K562 (cell line): ENCODE results near the gene ZNF689. TPM values are rescaled to one million over a fixed set of nuclear protein-coding genes. Genes with fewer than 3 reads are reported as not detected.

Experiments used
- CCNT2 ChIP-seq: IDR thresholded peaks from 2 replicates; pipeline ENCODE4 v1.6.1; 2011; ENCODE audit warnings: borderline replicate concordance, low read depth, mild to moderate bottlenecking, moderate library complexity, mixed read lengths, low read length; ENCODE audit not compliant: insufficient read length; ENCODE audit errors: extremely low read depth
- DIDO1 ChIP-seq: fragments of 450-650 bp; IDR thresholded peaks from 2 replicates; pipeline ENCODE4 v1.6.1; 2016; ENCODE audit warnings: low read depth, missing biosample characterization, missing genetic modification characterization
- ERF ChIP-seq: fragments of 450-650 bp; formaldehyde crosslinking; IDR thresholded peaks from 2 replicates; pipeline ENCODE4 v1.4.0; 2020; ENCODE audit warnings: mild to moderate bottlenecking, mixed read lengths
- HOXB6 ChIP-seq: fragments of 250-450 bp; sonication (Bioruptor Pico); IDR thresholded peaks from 2 replicates; pipeline ENCODE4 v1.5.1; 2022; ENCODE audit warnings: mild to moderate bottlenecking, borderline replicate concordance
- IRF9 ChIP-seq: fragments of 450-650 bp; IDR thresholded peaks from 2 replicates; pipeline ENCODE4 v1.6.1; 2016; ENCODE audit warnings: missing biosample characterization, missing genetic modification characterization
- JUN ChIP-seq, 2 experiments: sonication (generic) in 1 of 2; formaldehyde crosslinking in 1 of 2; IDR thresholded peaks; 2 replicates each; pipeline versions ENCODE4 v1.6.1 to v1.8.0; 2012 to 2022; ENCODE audit warnings: borderline replicate concordance in 2 of 2, mild to moderate bottlenecking in 2 of 2, improper control_type of control experiment in 1 of 2, low read depth in 1 of 2, low read length in 1 of 2, missing genetic modification reagents in 1 of 2
- JUND ChIP-seq, 2 experiments: IDR thresholded peaks; 2 replicates in 1 of 2; 3 replicates in 1 of 2; pipeline ENCODE4 v1.6.1; 2011; ENCODE audit warnings: borderline replicate concordance in 2 of 2, low read depth in 2 of 2, low read length in 2 of 2, improper control_type of control experiment in 1 of 2, missing biosample characterization in 1 of 2, missing genetic modification characterization in 1 of 2, missing genetic modification reagents in 1 of 2
- MYNN ChIP-seq, 2 experiments: sonication (generic); formaldehyde crosslinking in 1 of 2; IDR thresholded peaks; 2 replicates each; pipeline versions ENCODE4 v1.5.0 to v1.6.1; 2016 to 2020; ENCODE audit warnings: antibody characterized with exemption in 1 of 2, missing genetic modification reagents in 1 of 2
- PHF20 ChIP-seq: fragments of 450-650 bp; IDR thresholded peaks from 2 replicates; pipeline ENCODE4 v1.6.1; 2018; ENCODE audit not compliant: partially characterized antibody
- RBFOX2 ChIP-seq: fragments of 200-400 bp; formaldehyde crosslinking; IDR thresholded peaks from 2 replicates; pipeline ENCODE4 v1.6.1; 2017; ENCODE audit warnings: low read depth, mild to moderate bottlenecking, low read length, moderate library complexity
- SMAD4 ChIP-seq: fragments of 250-450 bp; sonication (Bioruptor Pico); conservative IDR thresholded peaks from 2 replicates; pipeline ENCODE4 v1.8.0; 2021; ENCODE audit warnings: inconsistent platforms, mild to moderate bottlenecking, moderate library complexity
- TFAP4 ChIP-seq: sonication (generic); formaldehyde crosslinking; IDR thresholded peaks from 2 replicates; pipeline ENCODE4 v1.8.0; 2022; ENCODE audit warnings: missing genetic modification reagents, mild to moderate bottlenecking, moderate library complexity, borderline replicate concordance
- ZHX1 ChIP-seq: fragments of 150-350 bp; conservative IDR thresholded peaks from 2 replicates; pipeline ENCODE4 v1.6.1; 2014; ENCODE audit warnings: low read length
- ZKSCAN8 ChIP-seq: fragments of 200-800 bp; sonication (Bioruptor generic); IDR thresholded peaks from 2 replicates; pipeline ENCODE4 v1.6.1; 2016; ENCODE audit warnings: missing genetic modification characterization, missing compliant biosample characterization
- ZNF212 ChIP-seq: fragments of 450-650 bp; formaldehyde crosslinking; IDR thresholded peaks from 2 replicates; pipeline ENCODE4 v1.4.0; 2020; ENCODE audit warnings: mild to moderate bottlenecking
- polyA plus RNA-seq, 8 experiments: library from polyadenylated mRNA; depleted of rRNA in 4 of 8; stranded (reverse) in 5 of 8; unstranded in 3 of 8; fragments of >200 nt; fragmentation: Nextera tagmentation in 2 of 8; fragmentation: Illumina TruSeq in 1 of 8; extraction: Ambion mirVana in 2 of 8; extraction: Trizol in 1 of 8; gene quantifications; 2 replicates each; pipeline versions ENCODE4 v1.2.1 to v1.2.3, GENCODE V29; 2011 to 2014; ENCODE audit warnings: inconsistent platforms in 1 of 8, missing spikeins in 1 of 8
- total RNA-seq, 7 experiments: library from RNA; depleted of rRNA in 6 of 7; stranded (reverse); fragments of >200 nt in 6 of 7; fragmentation: Illumina TruSeq in 2 of 7; extraction: Trizol in 2 of 7; gene quantifications; 2 replicates each; pipeline versions ENCODE4 v1.2.1 to v1.2.3, GENCODE V29; 2011 to 2021; ENCODE audit warnings: low replicate concordance in 1 of 7

ZNF689 gene
- total and polyA plus RNA-seq, 9 of the 15 experiments (the other 6 are each of a cell fraction or from before 2014, with no cell fraction given), result 5.4 to 15.4 (median 10.8) TPM

GRCh38 chr16:30557957-30558788, 52.0 kb downstream of the ZNF689 start, which contains the start of gene ZNF764 (continued):
- TF ChIP-seq IRF9 (tag), result no peak
- TF ChIP-seq ZHX1, result 0 out of 2 replicates have a peak, but pooled peaks have one; percentile 58
- peak; percentile 59 for TF ChIP-seq JUN (IDR thresholded peaks at IDR 0.05; ENCODE audit: borderline replicate concordance, low read depth, low read length)
- no peak for TF ChIP-seq JUN (CRISPR knock-in tag; IDR thresholded peaks at IDR 0.05; ENCODE audit: borderline replicate concordance)
- TF ChIP-seq MYNN (IDR thresholded peaks at IDR 0.05), result peak; percentile 82
- no peak for TF ChIP-seq MYNN (CRISPR knock-in tag; IDR thresholded peaks at IDR 0.05)
- TF ChIP-seq DIDO1 (tag), result peak; percentile 59; the same call in 1 of the 2 replicates
- TF ChIP-seq ZNF212 (CRISPR knock-in tag), result no peak
- peak; percentile 82 for TF ChIP-seq JUND (IDR thresholded peaks at IDR 0.05; ENCODE audit: borderline replicate concordance, low read depth, low read length)
- peak; percentile 82; the same call in 1 of the 3 replicates for TF ChIP-seq JUND (tag; IDR thresholded peaks at IDR 0.05; ENCODE audit: borderline replicate concordance, low read depth, low read length)
- TF ChIP-seq TFAP4 (CRISPR knock-in tag), result peak; percentile 9; the same call in 1 of the 2 replicates
- no peak for TF ChIP-seq ZKSCAN8 (CRISPR knock-in tag)
- peak; percentile 89 for TF ChIP-seq RBFOX2
- peak; percentile 73 for TF ChIP-seq CCNT2
- no peak for TF ChIP-seq HOXB6
- TF ChIP-seq SMAD4 (CRISPR knock-in tag), result no peak; the same call in 1 of the 2 replicates
- TF ChIP-seq ERF, result peak; percentile 55; the same call in 1 of the 2 replicates
- TF ChIP-seq PHF20, result peak; percentile 25
